GM18499 (cell line): ENCODE results near the gene IGFBP2.

Source experiments
- ATAC-seq: cut with Tn5 transposase; IDR thresholded peaks from one replicate; pipeline ENCODE4 v1.9.1; 2021; ENCODE audit warnings: moderate number of reproducible peaks; ENCODE audit not compliant: insufficient read depth, unreplicated experiment

IGFBP2 gene

GRCh38 chr2:216608525-216608924 lies 24.7 kb upstream of the IGFBP2 start:
- ATAC-seq = no peak

- no peak for ATAC-seq
These were observed 17.7 kb upstream of the IGFBP2 start for GRCh38 chr2:216615298-216616082.

- no peak for ATAC-seq
These were observed 17.0 kb upstream of the IGFBP2 start for GRCh38 chr2:216616083-216616678.

- ATAC-seq = no peak
These were observed 15.9 kb upstream of the IGFBP2 start for GRCh38 chr2:216617159-216617815.

GRCh38 chr2:216618785-216619184 lies 14.4 kb upstream of the IGFBP2 start:
- ATAC-seq = no peak

- ATAC-seq = no peak
These were observed 13.5 kb upstream of the IGFBP2 start for GRCh38 chr2:216619411-216620393.

- ATAC-seq = no peak
These were observed 12.4 kb upstream of the IGFBP2 start for GRCh38 chr2:216620786-216621185.

GRCh38 chr2:216621292-216621691 lies 11.9 kb upstream of the IGFBP2 start:
- ATAC-seq = no peak

GRCh38 chr2:216622526-216622925 lies 10.7 kb upstream of the IGFBP2 start:
- no peak for ATAC-seq

GRCh38 chr2:216624251-216624650 lies 9.0 kb upstream of the IGFBP2 start:
- ATAC-seq = no peak

- no peak for ATAC-seq
These were observed 6.9 kb upstream of the IGFBP2 start for GRCh38 chr2:216626168-216626874.

GRCh38 chr2:216626875-216627245 lies 6.4 kb upstream of the IGFBP2 start:
- ATAC-seq = no peak

- ATAC-seq = no peak
These were observed 3.4 kb upstream of the IGFBP2 start for GRCh38 chr2:216629784-216630183.

- ATAC-seq = no peak
These were observed 771 bp upstream of the IGFBP2 start for GRCh38 chr2:216632346-216632951.

- ATAC-seq = no peak
These were observed 573 bp downstream of the IGFBP2 start for GRCh38 chr2:216633616-216634369.

GRCh38 chr2:216634370-216635148 lies 1.3 kb downstream of the IGFBP2 start:
- no peak for ATAC-seq

GRCh38 chr2:216635171-216635570 lies 2.0 kb downstream of the IGFBP2 start:
- no peak for ATAC-seq
